Vagina (tissue), 2 donors: ENCODE results near the gene METTL2B.
"Not testable (repeated sequence)": the region's sequence is repeated elsewhere in the genome, so short reads cannot be mapped to it uniquely, and the experiment has no call there.

Experiments used
- POLR2A ChIP-seq, 2 donors: fragments of 450-650 bp; IDR thresholded peaks; one replicate each; pipeline ENCODE4 v1.6.1; 2017; ENCODE audit warnings: antibody characterized with exemption in 2 of 2, mild to moderate bottlenecking in 2 of 2, moderate library complexity in 2 of 2
- TF ChIP-seq, protein P1 (sequence below), 3 experiments: fragments of 450-650 bp in 2 of 3; fragments of 200-600 bp in 1 of 3; sonication (generic) in 1 of 3; IDR thresholded peaks; one replicate each; pipeline ENCODE4 v1.5.1; 2017 to 2019; ENCODE audit warnings: antibody characterized with exemption in 3 of 3, mild to moderate bottlenecking in 2 of 3, moderate library complexity in 2 of 3

DNA sequence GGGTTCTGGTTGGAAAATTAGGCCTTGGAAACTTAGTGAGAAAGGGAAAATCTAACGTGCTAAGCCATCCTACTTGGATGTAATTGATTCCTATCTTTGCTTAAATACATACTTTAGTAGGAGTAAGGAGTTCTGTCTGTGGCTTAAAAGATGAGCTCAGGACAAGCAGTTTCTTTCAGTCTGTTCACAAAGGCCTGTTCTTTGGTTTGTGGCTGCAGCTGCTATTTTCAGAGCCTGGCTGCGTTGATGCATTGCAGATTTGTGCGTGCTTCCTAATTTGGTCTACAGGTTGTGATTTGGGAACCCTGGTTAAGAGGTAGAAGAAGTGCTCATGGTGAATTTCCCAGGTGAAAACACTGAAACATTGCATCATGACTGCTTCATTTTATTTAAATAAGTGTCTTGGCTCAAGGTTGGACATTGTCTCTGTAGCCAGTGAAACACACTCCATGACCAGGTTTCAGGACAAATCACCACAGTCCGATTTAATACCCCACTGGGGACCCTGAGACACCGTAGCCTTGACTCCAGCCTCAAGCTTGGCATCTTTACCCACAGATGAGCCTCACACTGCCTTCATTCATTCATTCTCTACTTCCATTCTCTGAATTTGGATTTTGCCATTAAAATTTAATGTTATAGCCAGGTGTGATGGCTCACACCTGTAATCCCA, 30.9 kb downstream of the METTL2B start:
- TF ChIP-seq, protein P1, sequence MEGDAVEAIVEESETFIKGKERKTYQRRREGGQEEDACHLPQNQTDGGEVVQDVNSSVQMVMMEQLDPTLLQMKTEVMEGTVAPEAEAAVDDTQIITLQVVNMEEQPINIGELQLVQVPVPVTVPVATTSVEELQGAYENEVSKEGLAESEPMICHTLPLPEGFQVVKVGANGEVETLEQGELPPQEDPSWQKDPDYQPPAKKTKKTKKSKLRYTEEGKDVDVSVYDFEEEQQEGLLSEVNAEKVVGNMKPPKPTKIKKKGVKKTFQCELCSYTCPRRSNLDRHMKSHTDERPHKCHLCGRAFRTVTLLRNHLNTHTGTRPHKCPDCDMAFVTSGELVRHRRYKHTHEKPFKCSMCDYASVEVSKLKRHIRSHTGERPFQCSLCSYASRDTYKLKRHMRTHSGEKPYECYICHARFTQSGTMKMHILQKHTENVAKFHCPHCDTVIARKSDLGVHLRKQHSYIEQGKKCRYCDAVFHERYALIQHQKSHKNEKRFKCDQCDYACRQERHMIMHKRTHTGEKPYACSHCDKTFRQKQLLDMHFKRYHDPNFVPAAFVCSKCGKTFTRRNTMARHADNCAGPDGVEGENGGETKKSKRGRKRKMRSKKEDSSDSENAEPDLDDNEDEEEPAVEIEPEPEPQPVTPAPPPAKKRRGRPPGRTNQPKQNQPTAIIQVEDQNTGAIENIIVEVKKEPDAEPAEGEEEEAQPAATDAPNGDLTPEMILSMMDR (IDR thresholded peaks at IDR 0.05), result not testable (repeated sequence)
- not testable (repeated sequence) for TF ChIP-seq POLR2A (IDR thresholded peaks at IDR 0.05)
